Natural killer cell (primary cell): Measurements from ENCODE around the gene FA2H. TPM values are rescaled to one million over a fixed set of nuclear protein-coding genes. Genes with fewer than 3 reads are reported as not detected.

Source experiments
- ATAC-seq, 3 donors: fragments of 150-1000 bp in 2 of 3; fragments of 200-7000 bp in 1 of 3; cut with Tn5 transposase; 1 replicate in 1 of 3; 2 replicates in 2 of 3; pipeline ENCODE4 v1.10.0; 2021; ENCODE audit warnings: mild to moderate bottlenecking in 2 of 3, moderate library complexity in 2 of 3
- DNase-seq, 2 donors: peaks; one replicate each; pipeline versions ENCODE4 v3.0.0 to v3.0.0-alpha.2; 2013 to 2021; ENCODE audit warnings: mixed read lengths in 1 of 2
- H3K27ac ChIP-seq: one replicate; pipeline ENCODE4 v1.5.1; 2013; ENCODE audit warnings: mild to moderate bottlenecking, low read length
- H3K27me3 ChIP-seq: one replicate; pipeline ENCODE4 v1.6.1; 2013; ENCODE audit warnings: low read length; ENCODE audit not compliant: control insufficient read depth, insufficient read depth
- H3K36me3 ChIP-seq: one replicate; pipeline ENCODE4 v1.6.1; 2013; ENCODE audit warnings: low read length; ENCODE audit not compliant: control insufficient read depth, insufficient read depth
- H3K4me1 ChIP-seq: one replicate; pipeline ENCODE4 v1.6.1; 2013; ENCODE audit warnings: low read length; ENCODE audit not compliant: control insufficient read depth, insufficient read depth
- H3K4me3 ChIP-seq: one replicate; pipeline ENCODE4 v1.5.1; 2013; ENCODE audit warnings: low read length
- H3K9me3 ChIP-seq: one replicate; pipeline ENCODE4 v1.6.1; 2013; ENCODE audit warnings: low read length; ENCODE audit not compliant: control insufficient read depth, insufficient read depth
- H3K27ac Mint-ChIP-seq, 2 donors: one replicate each; pipeline ENCODE4 v1.8.0; 2022; ENCODE audit warnings: mild to moderate bottlenecking in 2 of 2, mixed read lengths in 2 of 2, moderate library complexity in 1 of 2
- H3K27me3 Mint-ChIP-seq, 2 donors: one replicate each; pipeline ENCODE4 v1.8.0; 2022; ENCODE audit warnings: low read depth in 2 of 2, mixed read lengths in 2 of 2
- H3K36me3 Mint-ChIP-seq: one replicate; pipeline ENCODE4 v1.8.0; 2022; ENCODE audit warnings: mixed read lengths
- H3K4me1 Mint-ChIP-seq, 2 donors: one replicate each; pipeline ENCODE4 v1.8.0; 2022; ENCODE audit warnings: mixed read lengths in 2 of 2
- H3K4me3 Mint-ChIP-seq: one replicate; pipeline ENCODE4 v1.8.0; 2022; ENCODE audit warnings: mild to moderate bottlenecking, moderate library complexity, mixed read lengths
- H3K9me3 Mint-ChIP-seq, 2 donors: one replicate each; pipeline ENCODE4 v1.8.0; 2022; ENCODE audit warnings: mixed read lengths in 2 of 2
- CTCF ChIP-seq: fragments of 200-600 bp; IDR thresholded peaks from one replicate; pipeline ENCODE4 v1.8.0; 2022; ENCODE audit warnings: antibody characterized with exemption
- WGBS: methylation state at CpG from one replicate; pipeline ENCODE4 v1.1.7; 2013; ENCODE audit warnings: missing lambda C conversion rate; ENCODE audit not compliant: insufficient coverage; 5-methylcytosine and 5-hydroxymethylcytosine counted together
- intact Hi-C: fragments of 100-400 bp; cut with micrococcal nuclease; formaldehyde crosslinking; loops from one replicate; pipeline ENCODE4 v1.14.2; 2022
- total RNA-seq, 4 donors: library from RNA; stranded (reverse); fragments of 120-200 nt in 1 of 4; gene quantifications; one replicate each; pipeline versions ENCODE4 v1.2.3 to v1.2.4, GENCODE V29; 2013 to 2022

FA2H gene
- total RNA-seq, 3 donors from 2014 or later (not counting 1 experiment from before 2014, with no cell fraction given), result 0.14 to 0.93 TPM; not detected in 1

GRCh38 chr16:74744566-74744965 is 30.1 kb downstream of the FA2H start:
- H3K36me3 ChIP-seq, result no peaks in the 10 kb centered on the region
- 83% methylated on average over 4 of the region's 4 CpGs for WGBS
- no peaks in the 10 kb centered on the region for H3K27me3 ChIP-seq
- no peaks in the 10 kb centered on the region for H3K9me3 Mint-ChIP-seq
- H3K4me3 ChIP-seq, result no peak overlapping the region
- ATAC-seq, result no peak
- no peaks in the 10 kb centered on the region for H3K4me1 Mint-ChIP-seq
- no peak for TF ChIP-seq CTCF
- H3K9me3 ChIP-seq, result no peaks in the 10 kb centered on the region
- H3K4me1 ChIP-seq, result no peaks in the 10 kb centered on the region
- H3K36me3 Mint-ChIP-seq, result no peaks in the 10 kb centered on the region
- DNase-seq, result no peak
- intact Hi-C loops, result no loop called here
- H3K27ac Mint-ChIP-seq, result no peak overlapping the region
- no peaks in the 10 kb centered on the region for H3K27me3 Mint-ChIP-seq
- no peak overlapping the region for H3K27ac ChIP-seq
- no peak overlapping the region for H3K4me3 Mint-ChIP-seq

GRCh38 chr16:74743668-74744299 is 30.8 kb downstream of the FA2H start:
- no peak for DNase-seq
- no peaks in the 10 kb centered on the region for H3K36me3 ChIP-seq
- H3K4me3 Mint-ChIP-seq, result no peak overlapping the region
- H3K27me3 ChIP-seq, result no peaks in the 10 kb centered on the region
- no peak for TF ChIP-seq CTCF
- no peak for ATAC-seq
- intact Hi-C loops, result no loop called here
- no peak overlapping the region for H3K27ac ChIP-seq
- H3K4me3 ChIP-seq, result no peak overlapping the region
- H3K9me3 Mint-ChIP-seq, result no peaks in the 10 kb centered on the region
- H3K27me3 Mint-ChIP-seq, result no peaks in the 10 kb centered on the region
- H3K4me1 ChIP-seq, result no peaks in the 10 kb centered on the region
- WGBS, result 92% methylated on average over 15 of the region's 15 CpGs
- H3K36me3 Mint-ChIP-seq, result no peaks in the 10 kb centered on the region
- no peak overlapping the region for H3K27ac Mint-ChIP-seq
- H3K4me1 Mint-ChIP-seq, result no peaks in the 10 kb centered on the region
- no peaks in the 10 kb centered on the region for H3K9me3 ChIP-seq

DNA sequence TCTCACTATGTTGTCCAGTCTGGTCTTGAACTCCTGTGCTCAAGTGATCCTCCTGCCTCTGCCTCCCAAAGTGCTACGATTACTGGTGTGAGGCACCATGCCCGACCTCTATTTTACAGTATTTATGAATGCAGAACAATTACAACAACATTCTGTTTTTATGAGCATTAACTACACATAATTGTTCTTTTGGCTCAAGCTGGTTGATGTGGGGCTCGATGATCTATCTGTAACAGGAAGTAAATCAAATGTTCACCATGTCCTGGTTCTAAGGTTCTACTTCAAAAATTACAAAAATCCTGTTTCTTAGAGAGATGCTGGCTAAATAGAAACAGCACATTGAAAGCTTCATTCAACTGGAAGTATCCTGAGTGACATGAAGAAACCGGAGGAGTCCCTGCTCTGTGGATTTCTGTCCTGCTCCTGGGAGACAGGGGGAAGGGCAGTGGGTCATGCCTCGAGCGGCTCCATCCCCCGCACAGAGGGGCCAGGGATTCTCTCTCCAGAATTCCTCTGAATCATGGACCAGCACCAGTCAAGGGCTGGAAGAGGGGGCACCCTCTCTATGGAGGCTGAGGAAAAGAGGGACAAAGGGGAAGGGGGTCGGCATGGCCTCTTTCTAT is 31.5 kb downstream of the FA2H start:
- no peak for DNase-seq
- no peak overlapping the region for H3K4me3 Mint-ChIP-seq
- WGBS, result 88% methylated on average over 8 of the region's 8 CpGs
- Histone ChIP-seq H3K4me3 (no peak overlapping the region), H3K36me3 (no peaks in the 10 kb centered on the region), H3K27me3 (no peaks in the 10 kb centered on the region), H3K4me1 (no peaks in the 10 kb centered on the region), H3K9me3 (no peaks in the 10 kb centered on the region), H3K27ac (no peak overlapping the region)
- no peaks in the 10 kb centered on the region for H3K36me3 Mint-ChIP-seq
- no peaks in the 10 kb centered on the region for H3K4me1 Mint-ChIP-seq
- ATAC-seq, result no peak
- H3K27me3 Mint-ChIP-seq, result no peaks in the 10 kb centered on the region
- no peaks in the 10 kb centered on the region for H3K9me3 Mint-ChIP-seq
- intact Hi-C loops, result no loop called here
- H3K27ac Mint-ChIP-seq, result no peak overlapping the region
- no peak for TF ChIP-seq CTCF

DNA sequence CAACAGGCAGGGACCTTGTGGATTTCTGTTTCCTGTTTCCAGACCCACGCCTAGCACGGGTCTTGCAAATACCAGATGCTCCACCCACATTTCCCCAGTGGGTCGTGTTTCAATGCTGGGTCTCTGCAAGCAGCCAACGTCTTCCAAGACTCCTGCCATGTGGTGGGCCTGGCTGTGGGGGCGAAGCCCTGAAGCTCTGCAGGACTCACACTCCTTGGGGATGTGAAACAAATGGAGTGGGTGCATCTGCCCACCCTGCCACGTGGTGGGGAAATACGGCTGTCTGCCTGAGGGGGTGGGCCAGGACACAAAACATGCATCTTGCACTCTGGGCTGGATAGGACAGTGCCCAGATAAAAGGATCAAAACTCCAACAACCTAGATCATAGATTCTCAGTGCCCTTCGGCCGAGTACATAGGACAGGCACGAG is 32.6 kb downstream of the FA2H start:
- DNase-seq (no peak), ATAC-seq (no peak)
- Histone ChIP-seq H3K4me1 (no peaks in the 10 kb centered on the region), H3K27ac (no peak overlapping the region), H3K27me3 (no peaks in the 10 kb centered on the region), H3K4me3 (no peak overlapping the region), H3K9me3 (no peaks in the 10 kb centered on the region), H3K36me3 (no peaks in the 10 kb centered on the region)
- H3K4me3 Mint-ChIP-seq, result no peak overlapping the region
- H3K27ac Mint-ChIP-seq, result no peak overlapping the region
- 54% methylated on average over 10 of the region's 10 CpGs for WGBS
- H3K4me1 Mint-ChIP-seq, result no peaks in the 10 kb centered on the region
- no peaks in the 10 kb centered on the region for H3K9me3 Mint-ChIP-seq
- H3K27me3 Mint-ChIP-seq, result no peaks in the 10 kb centered on the region
- intact Hi-C loops, result no loop called here
- no peaks in the 10 kb centered on the region for H3K36me3 Mint-ChIP-seq
- TF ChIP-seq CTCF, result no peak
